Measurements from ENCODE around the gene ADCK2. TPM values are rescaled to one million over a fixed set of nuclear protein-coding genes. Genes with fewer than 3 reads are reported as not detected.
"Not testable (repeated sequence)": the region's sequence is repeated elsewhere in the genome, so short reads cannot be mapped to it uniquely, and the experiment has no call there.

ADCK2 gene
- polyA plus RNA-seq, 10 donors: 10.6 to 20.1 (median 13.0) TPM

- no peak for DNase-seq
Observed at GRCh38 chr7:140734729-140735128, 62.0 kb downstream of the ADCK2 start.

- no peak for DNase-seq
Observed at GRCh38 chr7:140738280-140738679, 65.5 kb downstream of the ADCK2 start.

- DNase-seq: not testable (repeated sequence)
Observed at GRCh38 chr7:140743255-140743654, 70.5 kb downstream of the ADCK2 start.

GRCh38 chr7:140744005-140744404, 71.3 kb downstream of the ADCK2 start:
- no peak for DNase-seq

Other genes with a start within 250 kb of the ADCK2 start
- gene MKRN1, start 193.4 kb upstream of the ADCK2 start, polyA plus RNA-seq (ENCODE audit: insufficient read length in 10 of 10): 100 to 1,000 TPM in 1 of 10 donors, 10 to 100 TPM in 9; 62.1 to 108 (median 75.8) TPM
- 10 to 100 TPM; 43.9 to 76.9 (median 47.8) TPM for gene DENND2A, start 32.1 kb upstream of the ADCK2 start, polyA plus RNA-seq (ENCODE audit: insufficient read length in 10 of 10)
- gene NDUFB2, start 23.8 kb downstream of the ADCK2 start, polyA plus RNA-seq (ENCODE audit: insufficient read length in 10 of 10): 100 to 1,000 TPM; 121 to 188 (median 154) TPM

Measured in muscle of back (tissue), 11 donors.